Uterus (tissue), 4 donors: ENCODE data around the gene HOXB8. TPM values are rescaled to one million over a fixed set of nuclear protein-coding genes. Genes with fewer than 3 reads are reported as not detected.

ENCODE experiments used
- DNase-seq, 2 donors: peaks; one replicate each; pipeline ENCODE4 v3.0.0-alpha.2; 2019 to 2020
- H3K27ac ChIP-seq, 2 donors: fragments of 200-600 bp; sonication (generic); 1 replicate in 1 of 2; 2 replicates in 1 of 2; pipeline ENCODE4 v1.5.1; 2016 to 2018
- H3K27me3 ChIP-seq, 2 donors: fragments of 200-600 bp; sonication (generic); one replicate each; pipeline ENCODE4 v1.5.1; 2018 to 2019; ENCODE audit warnings: control low read depth in 1 of 2
- H3K36me3 ChIP-seq, 2 donors: fragments of 200-600 bp; sonication (generic); one replicate each; pipeline ENCODE4 v1.5.1; 2019; ENCODE audit warnings: control low read depth in 1 of 2
- H3K4me1 ChIP-seq, 2 donors: fragments of 200-600 bp; sonication (generic); one replicate each; pipeline ENCODE4 v1.5.1; 2018 to 2019; ENCODE audit warnings: control low read depth in 1 of 2
- H3K4me3 ChIP-seq, 2 donors: fragments of 200-600 bp; sonication (generic); 1 replicate in 1 of 2; 2 replicates in 1 of 2; pipeline ENCODE4 v1.5.1; 2018 to 2019; ENCODE audit warnings: mild to moderate bottlenecking in 1 of 2
- H3K9me3 ChIP-seq, 2 donors: fragments of 200-600 bp; sonication (generic); one replicate each; pipeline ENCODE4 v1.5.1; 2019; ENCODE audit warnings: control low read depth in 1 of 2
- POLR2A ChIP-seq, 2 donors: fragments of 450-650 bp; IDR thresholded peaks; one replicate each; pipeline ENCODE4 v1.6.1; 2016; ENCODE audit warnings: antibody characterized with exemption in 2 of 2, mild to moderate bottlenecking in 1 of 2, moderate library complexity in 1 of 2
- intact Hi-C: fragments of 100-400 bp; cut with DNase I; formaldehyde crosslinking; loops from one replicate; pipeline ENCODE4 v1.15.1; 2023; ENCODE audit warnings: low total_unique reads
- total RNA-seq, 4 donors: library from RNA; depleted of rRNA in 3 of 4; stranded (reverse); fragments of >200 nt in 3 of 4; gene quantifications; one replicate each; pipeline versions ENCODE4 v1.1.0 to v1.2.4, GENCODE V29; 2014 to 2023
- TF ChIP-seq, protein P1 (sequence below), 4 experiments: fragments of 200-600 bp in 2 of 4; fragments of 450-650 bp in 2 of 4; sonication (generic) in 2 of 4; IDR thresholded peaks; one replicate each; pipeline ENCODE4 v1.5.1; 2016 to 2019; ENCODE audit warnings: antibody characterized with exemption in 4 of 4, mild to moderate bottlenecking in 2 of 4, moderate library complexity in 1 of 4
- donor health status: DM: yes; HTN: yes; CAD: no.

The HOXB8 gene
- total RNA-seq, 4 donors from 2014 or later = 0.29 to 9.5 (median 1.9) TPM; not detected in 1

- intact Hi-C loops = loop anchor here (10.0 kb wide), 1 partner anchor 246 kb away; no protein-coding TSS in a partner anchor
Measured at GRCh38 chr17:48590607-48591161, 24.4 kb downstream of the HOXB8 start.

DNA sequence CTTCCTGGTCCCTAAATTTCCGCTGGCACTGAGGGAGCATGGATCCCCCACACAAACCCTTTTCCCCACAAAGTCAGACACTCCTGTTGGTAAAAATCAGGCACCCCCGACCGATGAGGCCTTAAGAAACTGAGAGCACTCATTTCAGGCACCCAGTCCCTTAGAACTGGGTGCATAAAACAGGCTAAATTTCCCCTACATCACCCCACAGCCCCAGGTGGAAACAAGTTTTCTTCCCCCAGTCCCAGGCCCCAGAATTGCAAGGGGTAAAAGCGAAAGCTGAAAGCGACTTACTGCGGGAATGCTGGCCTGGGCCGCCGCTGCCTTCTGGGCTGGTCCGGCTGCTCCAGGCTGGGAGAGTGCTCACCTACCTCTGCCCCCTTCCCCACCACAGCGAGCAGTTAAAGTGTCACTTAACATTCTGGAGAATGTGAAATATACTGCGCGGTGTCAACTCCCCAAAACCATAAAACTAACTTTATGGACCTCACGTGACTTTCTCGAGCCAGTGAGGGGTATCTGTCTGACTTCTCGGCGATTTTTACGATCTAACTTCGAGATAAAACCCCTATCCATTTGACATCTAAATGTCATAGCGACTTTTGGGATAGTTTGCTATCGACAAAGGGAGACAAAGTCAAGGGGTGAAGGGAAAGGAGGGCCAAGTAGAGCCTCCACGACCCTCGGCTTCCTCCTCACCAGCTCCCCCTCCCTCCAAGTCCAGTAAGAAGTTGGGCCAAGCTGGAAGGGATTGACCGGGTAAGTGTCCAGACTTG lies 25.1 kb downstream of the HOXB8 start, which contains the start of gene HOXB3:
Gene HOXB3 (minus strand): TSS at position 411 of the 776 bp plus-strand sequence. CDS start 37,767 bp downstream, outside the sequence.
- Histone ChIP-seq H3K27me3 (peaks cover 0 to 45% of the 10 kb centered on the region in 2 donors), H3K36me3 (no peaks in the 10 kb centered on the region), H3K4me1 (peaks cover 0 to 2% of the 10 kb centered on the region in 2 donors), H3K4me3 (peak within 1 kb of the TSS in 1 of 2 donors; percentile 27), H3K27ac (peak within 1 kb of the TSS; percentile 25 to 68), H3K9me3 (no peaks in the 10 kb centered on the region)
- intact Hi-C loops = loop anchor here (2.0 to 10.0 kb wide), 2 partner anchors 97 to 245 kb away; no protein-coding TSS in a partner anchor
- peak in 1 of 2 donors; percentile 51 for DNase-seq
- TF ChIP-seq, protein P1, sequence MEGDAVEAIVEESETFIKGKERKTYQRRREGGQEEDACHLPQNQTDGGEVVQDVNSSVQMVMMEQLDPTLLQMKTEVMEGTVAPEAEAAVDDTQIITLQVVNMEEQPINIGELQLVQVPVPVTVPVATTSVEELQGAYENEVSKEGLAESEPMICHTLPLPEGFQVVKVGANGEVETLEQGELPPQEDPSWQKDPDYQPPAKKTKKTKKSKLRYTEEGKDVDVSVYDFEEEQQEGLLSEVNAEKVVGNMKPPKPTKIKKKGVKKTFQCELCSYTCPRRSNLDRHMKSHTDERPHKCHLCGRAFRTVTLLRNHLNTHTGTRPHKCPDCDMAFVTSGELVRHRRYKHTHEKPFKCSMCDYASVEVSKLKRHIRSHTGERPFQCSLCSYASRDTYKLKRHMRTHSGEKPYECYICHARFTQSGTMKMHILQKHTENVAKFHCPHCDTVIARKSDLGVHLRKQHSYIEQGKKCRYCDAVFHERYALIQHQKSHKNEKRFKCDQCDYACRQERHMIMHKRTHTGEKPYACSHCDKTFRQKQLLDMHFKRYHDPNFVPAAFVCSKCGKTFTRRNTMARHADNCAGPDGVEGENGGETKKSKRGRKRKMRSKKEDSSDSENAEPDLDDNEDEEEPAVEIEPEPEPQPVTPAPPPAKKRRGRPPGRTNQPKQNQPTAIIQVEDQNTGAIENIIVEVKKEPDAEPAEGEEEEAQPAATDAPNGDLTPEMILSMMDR (IDR thresholded peaks at IDR 0.05) = no peak
- TF ChIP-seq POLR2A (IDR thresholded peaks at IDR 0.05) = no peak

More at GRCh38 chr17:48590607-48591161, 24.4 kb downstream of the HOXB8 start:
- H3K36me3 ChIP-seq = no peaks in the 10 kb centered on the region
- H3K9me3 ChIP-seq = no peaks in the 10 kb centered on the region
- H3K4me3 ChIP-seq = no peak overlapping the region
- peaks cover 0 to 52% of the 10 kb centered on the region in 2 donors for H3K27me3 ChIP-seq
- H3K4me1 ChIP-seq = no peaks in the 10 kb centered on the region
- DNase-seq = no peak
- TF ChIP-seq, protein P1 (IDR thresholded peaks at IDR 0.05) = no peak
- TF ChIP-seq POLR2A (IDR thresholded peaks at IDR 0.05) = no peak
- peak overlapping the region; percentile 25 to 68 for H3K27ac ChIP-seq

DNA sequence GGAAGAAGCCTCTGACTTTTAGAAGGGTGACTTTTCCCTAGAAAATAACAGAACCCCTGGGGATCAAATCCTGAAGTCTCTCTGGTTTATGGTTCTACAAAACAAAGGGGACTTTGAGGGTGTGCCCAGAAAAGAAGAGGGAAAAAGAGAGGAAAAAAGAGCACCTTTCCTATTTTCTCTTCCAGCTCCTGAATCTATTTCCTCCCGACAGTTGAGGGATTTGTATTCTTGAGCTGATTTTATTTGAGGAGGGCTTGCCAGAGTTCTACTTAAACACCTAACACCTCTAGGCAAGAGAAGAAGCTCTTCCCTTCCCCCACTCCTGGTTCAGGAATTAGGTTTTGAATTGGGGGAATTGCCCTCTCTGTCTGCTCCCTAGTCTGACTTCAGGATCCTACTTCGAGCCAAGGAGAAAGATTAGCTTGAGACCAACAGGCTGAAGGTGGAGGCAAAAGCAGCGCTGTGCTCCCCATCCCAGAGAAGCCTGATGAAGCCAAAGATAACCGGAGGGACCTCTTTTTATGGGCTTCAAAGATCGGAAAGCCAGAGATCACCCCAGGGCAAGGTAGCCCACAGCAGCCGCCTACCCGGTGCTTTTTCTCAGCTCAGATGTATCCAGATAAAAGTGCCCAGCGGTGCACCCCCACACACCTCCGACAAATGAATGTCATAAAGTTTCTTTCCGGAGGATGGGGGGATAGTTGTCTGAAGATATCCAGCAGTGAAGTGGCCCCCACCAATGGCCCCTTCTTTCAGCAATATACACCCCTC lies 25.8 kb downstream of the HOXB8 start:
- Histone ChIP-seq H3K4me3 (peak overlapping the region in 1 of 2 donors; percentile 27), H3K4me1 (peaks cover 0 to 6% of the 10 kb centered on the region in 2 donors), H3K27me3 (peaks cover 0 to 47% of the 10 kb centered on the region in 2 donors), H3K9me3 (no peaks in the 10 kb centered on the region), H3K36me3 (no peaks in the 10 kb centered on the region), H3K27ac (peak overlapping the region in 1 of 2 donors; percentile 68)
- TF ChIP-seq POLR2A (IDR thresholded peaks at IDR 0.05) = no peak
- TF ChIP-seq, protein P1 (IDR thresholded peaks at IDR 0.05) = no peak
- intact Hi-C loops = loop anchor here (2.0 kb wide), 1 partner anchor 96 kb away; no protein-coding TSS in a partner anchor
- no peak for DNase-seq

DNA sequence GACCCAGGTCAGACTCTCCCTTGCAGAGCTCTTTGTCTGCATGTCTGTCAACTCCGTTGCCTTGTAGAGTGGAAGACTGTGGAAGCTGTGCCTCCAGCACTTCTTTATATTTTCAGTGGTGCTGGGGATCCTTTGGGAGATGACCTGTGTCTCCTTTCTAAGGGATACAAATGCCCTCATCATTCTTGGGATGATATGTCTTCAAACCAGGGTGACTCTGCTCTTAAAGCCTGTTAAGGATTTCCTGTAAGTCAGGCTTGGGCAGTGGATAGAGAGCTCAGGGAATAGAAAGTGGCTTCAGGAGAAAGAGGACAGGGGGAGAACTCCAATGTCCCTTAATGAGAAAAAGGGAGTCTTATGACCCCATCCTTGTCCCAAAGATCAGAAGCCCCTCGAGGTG lies 26.6 kb downstream of the HOXB8 start:
- H3K9me3 ChIP-seq = no peaks in the 10 kb centered on the region
- TF ChIP-seq POLR2A (IDR thresholded peaks at IDR 0.05) = no peak
- TF ChIP-seq, protein P1 (IDR thresholded peaks at IDR 0.05) = no peak
- intact Hi-C loops = loop anchor here (2.0 kb wide), 1 partner anchor 96 kb away; no protein-coding TSS in a partner anchor
- no peak overlapping the region for H3K4me3 ChIP-seq
- no peak for DNase-seq
- peaks cover 0 to 50% of the 10 kb centered on the region in 2 donors for H3K27me3 ChIP-seq
- peaks cover 0 to 6% of the 10 kb centered on the region in 2 donors for H3K4me1 ChIP-seq
- H3K27ac ChIP-seq = peak overlapping the region; percentile 79 to 87
- no peaks in the 10 kb centered on the region for H3K36me3 ChIP-seq
